ENCODE data around the gene ABR. TPM values are rescaled to one million over a fixed set of nuclear protein-coding genes. Genes with fewer than 3 reads are reported as not detected.
"Not testable (repeated sequence)": the region's sequence is repeated elsewhere in the genome, so short reads cannot be mapped to it uniquely, and the experiment has no call there.

The ABR gene
- total RNA-seq, 1 donor from 2014 or later: 57.8 TPM

DNA sequence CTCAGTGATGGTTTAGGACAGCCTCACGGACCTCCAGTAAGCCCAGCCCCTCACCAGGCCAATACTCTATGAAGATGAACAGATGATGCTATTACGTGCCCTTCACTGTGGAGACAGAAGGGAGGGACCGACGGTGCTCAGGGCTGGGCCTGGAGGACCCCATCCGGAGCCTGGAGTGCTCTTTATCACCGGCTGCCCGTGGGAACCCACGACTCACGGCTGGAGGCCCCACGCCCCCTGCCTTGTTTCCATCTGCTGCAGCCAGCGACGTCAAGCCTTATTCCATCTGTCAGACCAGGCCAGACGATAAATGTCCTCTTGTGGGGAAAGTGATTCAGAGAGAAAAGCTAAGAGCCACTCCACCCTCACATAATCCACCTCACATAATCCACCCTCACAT lies 186.8 kb downstream of the ABR start:
- no peak for DNase-seq (ENCODE audit: low read depth, low spot score)

DNA sequence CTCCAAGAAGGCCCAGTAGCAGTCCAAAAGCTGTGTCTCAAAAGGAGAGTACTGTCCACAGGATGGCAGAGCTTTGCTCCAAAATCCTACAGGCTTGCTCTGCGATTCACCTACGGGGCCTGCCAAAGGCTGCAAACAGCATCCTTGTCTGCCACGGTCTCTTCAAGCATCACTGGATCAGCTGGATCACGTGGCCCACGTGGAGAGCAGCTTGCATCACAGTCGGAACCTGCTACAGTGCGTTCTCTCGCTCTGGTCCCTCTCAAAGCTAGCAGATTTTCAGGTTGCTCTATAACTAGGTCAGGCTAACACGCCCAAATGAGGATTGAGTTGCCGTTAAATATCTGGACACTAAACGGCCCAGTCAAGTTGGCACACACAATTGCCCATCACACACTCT lies 191.2 kb downstream of the ABR start:
- DNase-seq (ENCODE audit: low read depth, low spot score): no peak

GRCh38 chr17:987931-988330 lies 191.8 kb downstream of the ABR start:
- DNase-seq (ENCODE audit: low read depth, low spot score): no peak

- no peak for DNase-seq (ENCODE audit: low read depth, low spot score)
Measured at GRCh38 chr17:986322-986929, 193.4 kb downstream of the ABR start.

GRCh38 chr17:983921-984320 lies 195.9 kb downstream of the ABR start:
- DNase-seq (ENCODE audit: low read depth, low spot score): no peak

GRCh38 chr17:981292-981658 lies 198.5 kb downstream of the ABR start:
- DNase-seq (ENCODE audit: low read depth, low spot score): no peak

- DNase-seq (ENCODE audit: low read depth, low spot score): no peak
Measured at GRCh38 chr17:980406-981291, 199.1 kb downstream of the ABR start.

DNA sequence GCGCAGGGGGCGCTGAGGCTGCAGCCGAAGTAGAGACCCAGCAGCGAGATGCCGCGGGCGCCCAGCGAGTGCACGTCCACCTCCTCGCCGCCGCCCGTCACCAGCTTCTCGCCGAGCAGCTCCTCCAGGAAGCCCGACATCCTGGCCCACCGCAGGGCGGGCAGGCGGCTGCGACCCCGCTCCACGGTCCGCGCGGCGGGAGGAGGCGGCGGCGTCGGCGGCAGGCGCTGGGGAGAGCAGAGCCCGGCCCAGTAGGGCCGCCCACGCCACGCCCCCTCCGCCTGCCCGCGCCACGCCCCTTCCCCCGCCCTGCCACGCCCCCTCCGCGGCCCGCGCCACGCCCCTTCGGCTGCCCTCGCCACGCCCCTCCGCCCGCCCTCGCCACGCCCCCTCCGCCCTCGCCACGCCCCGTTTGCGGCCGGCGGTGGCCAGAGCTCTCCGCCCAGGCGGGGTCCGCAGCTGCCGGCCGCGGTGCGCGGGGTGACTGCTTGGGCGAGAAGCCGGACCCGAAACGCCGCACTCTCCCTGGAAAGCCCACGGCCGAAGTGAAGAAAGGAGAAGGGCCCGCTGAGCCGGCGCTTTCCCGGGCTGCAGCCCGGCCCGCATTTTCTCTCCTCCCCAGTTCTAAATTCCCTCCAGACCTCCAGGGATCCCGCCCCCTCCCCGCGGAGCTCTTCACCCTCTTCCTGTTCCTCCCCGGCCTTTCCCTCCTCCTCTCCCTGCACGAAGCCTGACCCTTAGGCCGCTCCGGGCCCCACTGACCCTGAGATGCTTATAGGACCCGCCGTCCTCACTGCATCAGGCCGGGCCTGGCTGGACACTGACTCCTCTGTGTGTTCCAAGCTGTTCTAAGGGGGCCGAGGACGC lies 200.0 kb downstream of the ABR start, which contains the start of gene NXN:
Gene NXN (minus strand): TSS at position 238 of the 867 bp plus-strand sequence.
- DNase-seq (ENCODE audit: low read depth, low spot score): no peak

GRCh38 chr17:979212-979538 lies 200.6 kb downstream of the ABR start:
- DNase-seq (ENCODE audit: low read depth, low spot score): no peak

DNA sequence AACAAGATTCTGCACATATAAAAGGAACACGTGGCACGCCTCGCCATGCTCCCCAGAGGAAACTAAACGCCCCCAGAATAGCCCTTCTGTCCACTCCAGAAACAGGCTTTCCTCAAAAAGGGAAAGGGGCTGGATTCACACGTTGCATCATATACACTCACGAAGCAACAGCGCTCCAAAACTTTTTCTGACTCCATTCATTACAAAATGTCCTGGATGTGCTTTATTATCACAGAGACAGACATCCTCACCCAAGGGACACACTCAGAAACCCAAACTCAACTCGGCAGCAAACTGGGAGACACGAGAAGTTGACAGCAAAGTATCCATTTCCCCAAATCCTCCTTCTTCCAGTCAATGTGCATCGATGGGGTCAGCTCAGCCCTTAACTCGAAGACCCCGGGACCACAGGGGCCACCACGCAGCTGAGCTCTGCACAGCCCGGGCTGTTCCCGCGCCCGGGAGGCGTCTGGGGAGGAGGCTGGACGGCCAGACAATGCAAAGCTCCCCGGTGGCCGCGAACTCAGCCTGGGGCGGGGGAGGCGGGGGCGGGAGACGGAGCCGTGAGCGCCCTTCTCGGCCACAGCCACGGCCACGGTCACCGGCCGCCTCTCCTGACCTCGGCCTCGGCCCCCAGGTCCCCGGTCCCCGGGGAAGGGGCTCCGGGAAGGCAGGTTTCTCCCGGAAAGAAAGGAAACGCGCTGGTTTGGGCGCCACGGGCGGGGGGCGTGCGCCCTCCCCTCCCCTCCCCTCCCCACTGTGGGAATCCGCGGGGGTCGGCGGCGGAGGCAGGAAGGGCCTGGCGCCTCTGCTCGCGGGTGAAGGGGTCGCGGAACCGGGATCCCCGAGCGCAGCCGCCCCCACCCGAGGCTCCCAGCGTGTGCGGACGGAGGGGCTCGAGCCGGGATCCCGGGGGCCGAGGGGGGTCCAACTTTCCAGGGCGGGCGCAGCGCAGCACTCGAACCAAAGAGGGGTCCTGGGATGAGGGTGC lies 201.4 kb downstream of the ABR start:
- no peak for DNase-seq (ENCODE audit: low read depth, low spot score)

GRCh38 chr17:977166-977565 lies 202.6 kb downstream of the ABR start:
- DNase-seq (ENCODE audit: low read depth, low spot score): no peak

DNA sequence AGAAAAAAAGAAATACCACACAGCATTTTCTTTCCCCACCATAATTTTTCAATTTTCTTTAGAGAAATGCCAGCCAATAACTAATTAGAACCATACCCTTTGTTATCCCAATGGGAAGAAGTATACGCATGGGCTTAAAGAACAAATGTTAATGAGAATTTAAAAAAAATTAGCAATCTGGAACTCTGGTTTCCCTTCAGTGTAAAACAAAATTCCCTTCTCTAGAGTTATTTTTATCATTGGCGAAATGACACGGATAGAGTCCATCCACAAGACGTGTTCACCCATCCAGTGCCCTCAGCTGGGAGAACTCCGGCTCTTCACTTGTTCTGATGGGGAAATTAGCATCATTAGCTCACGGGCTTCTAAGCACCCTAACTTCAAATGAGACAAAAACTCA lies 203.5 kb downstream of the ABR start:
- DNase-seq (ENCODE audit: low read depth, low spot score): no peak

DNA sequence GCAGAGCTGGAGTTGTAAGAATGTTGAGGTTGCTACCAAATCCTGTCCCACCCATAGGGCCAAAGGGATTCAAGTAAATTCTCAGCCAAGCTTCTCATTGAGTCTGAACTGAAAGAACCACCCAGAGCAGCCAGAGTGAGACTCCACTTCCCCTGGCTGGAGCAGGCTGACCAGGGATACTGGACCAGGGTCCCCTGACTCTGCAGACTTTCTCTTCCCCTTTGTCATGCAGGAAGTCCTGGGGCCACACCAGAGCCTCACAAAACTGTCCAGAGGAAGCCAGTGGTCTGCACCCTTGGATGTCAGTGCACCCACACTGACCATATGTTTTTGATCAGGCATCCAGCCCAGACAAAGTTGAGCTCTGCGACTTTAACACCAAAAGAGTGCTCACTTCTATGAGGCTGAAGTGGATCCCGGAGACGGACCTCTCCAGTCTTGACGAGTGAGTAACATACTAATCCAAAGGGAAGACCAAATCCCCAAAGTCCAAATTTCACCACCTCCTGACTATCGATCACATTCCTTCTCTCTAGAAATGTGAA lies 204.3 kb downstream of the ABR start:
- no peak for DNase-seq (ENCODE audit: low read depth, low spot score)

- not testable (repeated sequence) for DNase-seq (ENCODE audit: low read depth, low spot score)
Measured at GRCh38 chr17:974778-975177, 205.0 kb downstream of the ABR start.

DNA sequence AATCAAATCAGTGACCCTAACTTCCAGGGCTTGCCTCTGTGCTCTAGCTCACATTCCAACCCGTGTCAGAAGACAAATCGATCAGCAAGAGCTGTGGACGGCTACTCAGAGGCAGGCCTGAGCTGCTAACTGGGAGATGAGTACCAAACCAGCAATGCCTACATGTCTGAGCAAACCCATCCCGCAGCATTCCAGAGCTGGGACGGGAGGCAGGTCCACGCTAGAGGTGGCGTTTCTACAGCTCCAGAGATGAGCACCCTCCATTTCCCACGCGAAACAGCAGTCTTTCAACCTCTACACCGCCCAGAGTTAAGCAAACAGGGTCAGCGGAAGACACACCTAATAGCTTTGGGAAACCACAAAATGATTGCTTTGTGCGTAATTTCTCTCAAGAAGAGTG lies 206.7 kb downstream of the ABR start:
- no peak for DNase-seq (ENCODE audit: low read depth, low spot score)

GRCh38 chr17:971861-972260 lies 207.9 kb downstream of the ABR start:
- not testable (repeated sequence) for DNase-seq (ENCODE audit: low read depth, low spot score)

- no peak for DNase-seq (ENCODE audit: low read depth, low spot score)
Measured at GRCh38 chr17:970364-970763, 209.4 kb downstream of the ABR start.

DNA sequence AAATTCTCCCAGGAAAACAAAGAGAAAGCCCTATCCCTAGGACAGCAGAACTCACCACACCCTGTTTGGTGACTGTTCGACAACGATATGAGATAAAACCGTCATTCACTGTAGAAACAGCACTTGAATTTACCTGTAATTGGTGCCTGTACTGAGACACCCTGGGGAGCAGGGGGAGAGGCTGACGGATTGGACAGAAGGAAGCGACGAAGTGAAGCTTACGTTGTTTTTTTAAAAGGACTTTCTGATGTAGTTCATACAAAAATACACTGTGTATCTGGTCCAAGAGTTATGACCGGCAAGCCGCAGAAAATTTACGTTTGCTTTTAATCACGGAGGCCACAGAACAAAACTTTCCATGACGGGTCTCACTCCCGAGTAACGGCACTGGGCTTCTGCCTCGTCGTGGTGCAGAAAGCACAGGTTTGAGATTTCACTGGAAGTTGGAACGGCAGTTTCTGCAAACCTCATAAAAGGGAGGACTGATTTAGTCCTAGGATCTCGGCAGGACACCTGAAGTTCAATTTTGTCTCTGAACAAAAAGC lies 209.9 kb downstream of the ABR start:
- no peak for DNase-seq (ENCODE audit: low read depth, low spot score)

DNA sequence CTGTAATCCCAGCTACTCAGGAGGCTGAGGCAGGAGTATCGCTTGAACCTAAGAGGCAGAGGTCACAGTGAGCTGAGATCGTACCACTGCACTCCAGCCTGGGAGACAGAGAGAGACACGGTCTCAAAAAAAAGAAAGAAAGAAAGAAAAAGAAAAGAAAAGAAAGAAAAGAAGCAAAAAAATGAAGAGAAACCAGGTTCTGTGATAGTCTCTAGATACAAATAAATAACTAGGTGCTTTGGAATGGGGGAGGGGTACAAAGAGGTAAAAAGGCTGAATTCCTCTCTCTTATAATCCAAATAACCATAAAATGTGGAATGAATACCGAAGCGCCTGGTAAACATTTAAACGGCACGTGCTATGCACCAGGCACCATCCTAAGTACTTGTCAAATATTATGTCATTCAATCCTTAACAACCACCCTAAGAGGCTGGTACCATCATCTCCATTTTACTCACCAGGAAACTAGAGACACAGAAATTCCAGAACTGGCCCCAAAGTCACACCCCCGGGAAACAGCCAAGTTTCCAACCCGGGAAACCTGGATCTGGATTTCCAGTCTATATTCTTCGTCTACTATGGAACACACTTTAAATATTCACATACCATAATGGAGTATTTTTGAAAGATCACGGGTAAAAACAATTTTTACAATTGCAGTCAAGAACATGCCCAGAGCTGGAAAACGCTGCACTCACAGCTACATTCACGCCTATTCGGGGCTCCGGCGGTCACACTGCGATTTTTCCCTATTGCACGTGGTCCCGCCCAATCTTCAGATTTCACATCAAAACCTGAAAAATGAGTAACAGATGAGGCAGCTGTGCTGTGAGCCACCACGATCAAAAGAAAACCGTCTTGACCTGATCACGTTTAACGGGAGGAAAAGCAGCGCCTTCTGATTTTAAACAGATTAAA lies 210.7 kb downstream of the ABR start:
- DNase-seq (ENCODE audit: low read depth, low spot score): no peak

Measured in pulmonary artery endothelial cell (primary cell).